Astrocyte (in vitro differentiated cells and primary cell): ENCODE data around the gene VGLL4. TPM values are rescaled to one million over a fixed set of nuclear protein-coding genes. Genes with fewer than 3 reads are reported as not detected.
A peak's percentile ranks its signal among the peaks of the same experiment; 100 is the strongest.

Source experiments
- DNase-seq: peaks from one replicate; pipeline ENCODE4 v3.0.0-alpha.2; 2010; ENCODE audit warnings: low read depth
- FAIRE-seq: peaks from 2 replicates; lab custom pipeline; 2011; peaks lifted over from hg19 to GRCh38; lab: Jason Lieb, UNC
- H2AFZ ChIP-seq: 2 replicates; pipeline ENCODE4 v1.6.0; 2012; ENCODE audit warnings: low read depth, low read length, inconsistent platforms
- H3K27ac ChIP-seq: 2 replicates; pipeline ENCODE4 v1.5.1; 2011; ENCODE audit warnings: low read depth, low read length, inconsistent platforms
- H3K27me3 ChIP-seq: 2 replicates; pipeline ENCODE4 v1.6.0; 2011; ENCODE audit warnings: low read length, inconsistent platforms; ENCODE audit not compliant: insufficient read depth
- H3K36me3 ChIP-seq: 2 replicates; pipeline ENCODE4 v1.5.1; 2011; ENCODE audit warnings: low read length, inconsistent platforms; ENCODE audit not compliant: insufficient read depth
- H3K4me1 ChIP-seq: 2 replicates; pipeline ENCODE4 v1.5.1; 2011; ENCODE audit warnings: low read length, inconsistent platforms; ENCODE audit not compliant: insufficient read depth
- H3K4me2 ChIP-seq: 2 replicates; pipeline ENCODE4 v1.6.0; 2012; ENCODE audit warnings: low read length, inconsistent platforms
- H3K4me3 ChIP-seq: 2 replicates; pipeline ENCODE4 v1.5.1; 2011; ENCODE audit warnings: low read depth, mild to moderate bottlenecking, low read length, inconsistent platforms; ENCODE audit not compliant: insufficient read depth
- H3K79me2 ChIP-seq: 2 replicates; pipeline ENCODE4 v1.6.0; 2012; ENCODE audit warnings: mild to moderate bottlenecking, low read length, inconsistent platforms; ENCODE audit not compliant: insufficient read depth
- H3K9ac ChIP-seq: 2 replicates; pipeline ENCODE4 v1.6.0; 2012; ENCODE audit warnings: mild to moderate bottlenecking, low read length, inconsistent platforms
- H3K9me3 ChIP-seq: 2 replicates; pipeline ENCODE4 v1.5.1; 2012; ENCODE audit warnings: low read depth, mild to moderate bottlenecking, low read length, inconsistent platforms; ENCODE audit not compliant: insufficient read depth
- H4K20me1 ChIP-seq: 2 replicates; pipeline ENCODE4 v1.6.0; 2012; ENCODE audit warnings: low read length, inconsistent platforms; ENCODE audit not compliant: insufficient read depth
- H3K27ac Mint-ChIP-seq: one replicate; pipeline ENCODE4 v1.8.0; 2021; ENCODE audit warnings: mild to moderate bottlenecking, mixed read lengths; ENCODE audit not compliant: unreplicated experiment
- H3K27me3 Mint-ChIP-seq: one replicate; pipeline ENCODE4 v1.8.0; 2021; ENCODE audit warnings: low read depth, mixed read lengths; ENCODE audit not compliant: unreplicated experiment
- H3K36me3 Mint-ChIP-seq: one replicate; pipeline ENCODE4 v1.8.0; 2021; ENCODE audit warnings: low read depth, mixed read lengths; ENCODE audit not compliant: unreplicated experiment
- H3K4me1 Mint-ChIP-seq: one replicate; pipeline ENCODE4 v1.8.0; 2021; ENCODE audit warnings: low read depth, mixed read lengths; ENCODE audit not compliant: unreplicated experiment
- H3K4me3 Mint-ChIP-seq: one replicate; pipeline ENCODE4 v1.8.0; 2021; ENCODE audit warnings: mild to moderate bottlenecking, moderate library complexity, mixed read lengths; ENCODE audit not compliant: unreplicated experiment
- H3K9me3 Mint-ChIP-seq: one replicate; pipeline ENCODE4 v1.8.0; 2021; ENCODE audit warnings: mild to moderate bottlenecking, mixed read lengths; ENCODE audit not compliant: unreplicated experiment
- CTCF ChIP-seq: IDR thresholded peaks from 2 replicates; pipeline ENCODE4 v1.5.1; 2011; ENCODE audit warnings: low read depth, mild to moderate bottlenecking, inconsistent platforms, low read length, moderate library complexity; ENCODE audit not compliant: insufficient read depth
- EZH2 ChIP-seq: IDR thresholded peaks from 2 replicates; pipeline ENCODE4 v1.6.1; 2012; ENCODE audit warnings: mild to moderate bottlenecking, low read length, inconsistent platforms; ENCODE audit not compliant: insufficient read depth
- total RNA-seq: library from RNA; stranded (reverse); gene quantifications from 2 replicates; pipeline ENCODE4 v1.2.1, GENCODE V29; 2021

Gene VGLL4
- total RNA-seq, 1 donor from 2014 or later: 70.3 TPM

GRCh38 chr3:11570789-11571495 lies 72.8 kb downstream of the VGLL4 start:
- no peak for FAIRE-seq
- H3K27me3 ChIP-seq: no peaks in the 10 kb centered on the region
- H3K4me1 Mint-ChIP-seq: peaks cover 43% of the 10 kb centered on the region
- peak; percentile 58 for DNase-seq
- no peak overlapping the region for H2AFZ ChIP-seq
- no peaks in the 10 kb centered on the region for H3K9me3 ChIP-seq
- peaks cover 13% of the 10 kb centered on the region for H3K36me3 ChIP-seq
- peaks cover 36% of the 10 kb centered on the region for H4K20me1 ChIP-seq
- peak overlapping the region; percentile 59 for H3K9ac ChIP-seq
- peaks cover 89% of the 10 kb centered on the region for H3K79me2 ChIP-seq
- H3K36me3 Mint-ChIP-seq: peaks cover 24% of the 10 kb centered on the region
- no peak overlapping the region for H3K4me3 ChIP-seq
- no peak for TF ChIP-seq CTCF
- TF ChIP-seq EZH2: no peak
- H3K27me3 Mint-ChIP-seq: no peaks in the 10 kb centered on the region
- H3K27ac ChIP-seq: peak overlapping the region; percentile 100
- H3K4me1 ChIP-seq: peaks cover 47% of the 10 kb centered on the region
- no peak overlapping the region for H3K27ac Mint-ChIP-seq
- peak overlapping the region; percentile 44 for H3K4me2 ChIP-seq
- no peaks in the 10 kb centered on the region for H3K9me3 Mint-ChIP-seq
- H3K4me3 Mint-ChIP-seq: no peak overlapping the region

GRCh38 chr3:11570251-11570650 lies 73.5 kb downstream of the VGLL4 start:
- Histone ChIP-seq H4K20me1 (peaks cover 36% of the 10 kb centered on the region), H3K9me3 (no peaks in the 10 kb centered on the region), H3K4me3 (no peak overlapping the region), H3K9ac (peak overlapping the region; percentile 59), H3K36me3 (peaks cover 18% of the 10 kb centered on the region), H3K27me3 (no peaks in the 10 kb centered on the region), H2AFZ (no peak overlapping the region), H3K79me2 (peaks cover 89% of the 10 kb centered on the region), H3K4me1 (peaks cover 47% of the 10 kb centered on the region), H3K27ac (peak overlapping the region; percentile 100), H3K4me2 (peak overlapping the region; percentile 44)
- DNase-seq: no peak
- Mint-ChIP-seq H3K36me3 (peaks cover 25% of the 10 kb centered on the region), H3K4me1 (peaks cover 43% of the 10 kb centered on the region), H3K27ac (peak overlapping the region; percentile 26), H3K9me3 (no peaks in the 10 kb centered on the region), H3K27me3 (no peaks in the 10 kb centered on the region), H3K4me3 (no peak overlapping the region)
- FAIRE-seq: no peak
- TF ChIP-seq CTCF: no peak
- TF ChIP-seq EZH2: no peak

- H3K79me2 ChIP-seq: peaks cover 89% of the 10 kb centered on the region
- TF ChIP-seq CTCF (no peak), EZH2 (no peak)
- H3K27me3 Mint-ChIP-seq: no peaks in the 10 kb centered on the region
- peak overlapping the region; percentile 100 for H3K27ac ChIP-seq
- H3K9me3 Mint-ChIP-seq: no peaks in the 10 kb centered on the region
- peaks cover 43% of the 10 kb centered on the region for H3K4me1 Mint-ChIP-seq
- DNase-seq: no peak
- peak overlapping the region; percentile 21 for H3K4me3 ChIP-seq
- no peaks in the 10 kb centered on the region for H3K9me3 ChIP-seq
- H3K4me2 ChIP-seq: peak overlapping the region; percentile 83
- FAIRE-seq: no peak
- H3K36me3 ChIP-seq: peaks cover 20% of the 10 kb centered on the region
- no peak overlapping the region for H3K4me3 Mint-ChIP-seq
- H3K27ac Mint-ChIP-seq: peak overlapping the region; percentile 41
- peaks cover 28% of the 10 kb centered on the region for H4K20me1 ChIP-seq
- peak overlapping the region; percentile 90 for H3K9ac ChIP-seq
- peaks cover 25% of the 10 kb centered on the region for H3K36me3 Mint-ChIP-seq
- H3K27me3 ChIP-seq: no peaks in the 10 kb centered on the region
- peaks cover 47% of the 10 kb centered on the region for H3K4me1 ChIP-seq
- no peak overlapping the region for H2AFZ ChIP-seq
These were observed 74.5 kb downstream of the VGLL4 start for GRCh38 chr3:11569156-11569741.
